Esophagus squamous epithelium (tissue), 5 donors: Measurements from ENCODE around the gene ATPAF1. TPM values are rescaled to one million over a fixed set of nuclear protein-coding genes. Genes with fewer than 3 reads are reported as not detected.

Experiments
- DNase-seq: peaks from one replicate; lab custom pipeline; 2025; lab: John Stamatoyannopoulos, UW
- H3K27ac ChIP-seq, 4 donors: fragments of 200-600 bp; sonication (generic); one replicate each; pipeline ENCODE4 v1.5.1; 2016 to 2019; ENCODE audit warnings: mild to moderate bottlenecking in 1 of 4
- H3K27me3 ChIP-seq, 4 donors: fragments of 200-600 bp; sonication (generic); 1 replicate in 3 of 4; 2 replicates in 1 of 4; pipeline versions ENCODE4 v1.5.1 to v1.6.0; 2017 to 2021; ENCODE audit warnings: antibody characterized with exemption in 1 of 4
- H3K36me3 ChIP-seq, 3 donors: fragments of 200-600 bp; sonication (generic); one replicate each; pipeline ENCODE4 v1.5.1; 2016 to 2019
- H3K4me1 ChIP-seq, 3 donors: fragments of 200-600 bp; sonication (generic); one replicate each; pipeline ENCODE4 v1.5.1; 2017 to 2019
- H3K4me3 ChIP-seq, 4 donors: fragments of 200-600 bp; sonication (generic); 1 replicate in 3 of 4; 2 replicates in 1 of 4; pipeline ENCODE4 v1.5.1; 2016 to 2019; ENCODE audit warnings: mild to moderate bottlenecking in 2 of 4, moderate library complexity in 1 of 4
- H3K9me3 ChIP-seq, 3 donors: fragments of 200-600 bp; sonication (generic); one replicate each; pipeline ENCODE4 v1.5.1; 2016 to 2019
- POLR2A ChIP-seq, 4 donors: fragments of 450-650 bp; IDR thresholded peaks; one replicate each; pipeline ENCODE4 v1.6.1; 2017; ENCODE audit warnings: antibody characterized with exemption in 4 of 4, mild to moderate bottlenecking in 4 of 4, moderate library complexity in 3 of 4
- WGBS, 2 donors: methylation state at CpG; one replicate each; pipeline ENCODE4 v1.1.5; 2018; 5-methylcytosine and 5-hydroxymethylcytosine counted together
- intact Hi-C: fragments of 100-400 bp; cut with DNase I; formaldehyde crosslinking; loops from one replicate; pipeline ENCODE4 v1.15.0; 2022
- total RNA-seq, 4 donors: library from RNA; depleted of rRNA; stranded (reverse); fragments of >200 nt; gene quantifications; one replicate each; pipeline ENCODE4 v1.1.0, GENCODE V29; 2016
- TF ChIP-seq, protein P1 (sequence below), 6 experiments: fragments of 450-650 bp in 4 of 6; fragments of 200-600 bp in 2 of 6; sonication (generic) in 2 of 6; IDR thresholded peaks; one replicate each; pipeline ENCODE4 v1.5.1; 2016 to 2019; ENCODE audit warnings: antibody characterized with exemption in 6 of 6, mild to moderate bottlenecking in 4 of 6, moderate library complexity in 4 of 6
- donor health status: DM: yes; HTN: yes; CAD: no.

The ATPAF1 gene
- total RNA-seq, 4 donors from 2014 or later, result 25.7 to 39.1 (median 32.8) TPM

DNA sequence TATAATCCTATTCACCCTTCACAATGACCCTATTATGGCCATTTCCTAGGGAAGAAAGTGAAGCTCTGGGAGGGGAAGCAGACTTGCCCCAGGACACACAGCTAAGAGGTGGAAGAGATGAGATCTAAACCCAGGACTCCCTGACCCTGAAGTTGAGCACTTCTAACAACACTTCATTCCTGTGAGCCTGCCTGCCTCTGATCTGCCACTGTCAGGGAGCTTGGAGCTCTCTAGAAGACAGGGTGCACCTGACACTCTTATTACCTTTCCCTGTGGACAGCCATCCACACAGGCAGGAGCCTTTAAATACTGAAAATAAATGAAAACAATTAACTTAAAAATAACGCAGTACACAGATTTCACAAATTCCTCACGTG lies 64.7 kb downstream of the ATPAF1 start:
- Histone ChIP-seq H3K27me3 (no peaks in the 10 kb centered on the region), H3K36me3 (peaks cover 1 to 11% (median 6%) of the 10 kb centered on the region in 3 donors), H3K4me3 (peak overlapping the region; percentile 79 to 99 (median 88)), H3K9me3 (no peaks in the 10 kb centered on the region), H3K27ac (peak overlapping the region; percentile 91 to 93 (median 92)), H3K4me1 (peaks cover 11 to 89% (median 23%) of the 10 kb centered on the region in 3 donors)
- TF ChIP-seq, protein P1, sequence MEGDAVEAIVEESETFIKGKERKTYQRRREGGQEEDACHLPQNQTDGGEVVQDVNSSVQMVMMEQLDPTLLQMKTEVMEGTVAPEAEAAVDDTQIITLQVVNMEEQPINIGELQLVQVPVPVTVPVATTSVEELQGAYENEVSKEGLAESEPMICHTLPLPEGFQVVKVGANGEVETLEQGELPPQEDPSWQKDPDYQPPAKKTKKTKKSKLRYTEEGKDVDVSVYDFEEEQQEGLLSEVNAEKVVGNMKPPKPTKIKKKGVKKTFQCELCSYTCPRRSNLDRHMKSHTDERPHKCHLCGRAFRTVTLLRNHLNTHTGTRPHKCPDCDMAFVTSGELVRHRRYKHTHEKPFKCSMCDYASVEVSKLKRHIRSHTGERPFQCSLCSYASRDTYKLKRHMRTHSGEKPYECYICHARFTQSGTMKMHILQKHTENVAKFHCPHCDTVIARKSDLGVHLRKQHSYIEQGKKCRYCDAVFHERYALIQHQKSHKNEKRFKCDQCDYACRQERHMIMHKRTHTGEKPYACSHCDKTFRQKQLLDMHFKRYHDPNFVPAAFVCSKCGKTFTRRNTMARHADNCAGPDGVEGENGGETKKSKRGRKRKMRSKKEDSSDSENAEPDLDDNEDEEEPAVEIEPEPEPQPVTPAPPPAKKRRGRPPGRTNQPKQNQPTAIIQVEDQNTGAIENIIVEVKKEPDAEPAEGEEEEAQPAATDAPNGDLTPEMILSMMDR (IDR thresholded peaks at IDR 0.05), result no peak
- TF ChIP-seq POLR2A (IDR thresholded peaks at IDR 0.05), result no peak
- DNase-seq, result no peak
- intact Hi-C loops, result no loop called here
- WGBS, 2 donors, result 0% methylated on average over 2 of the region's 2 CpGs

DNA sequence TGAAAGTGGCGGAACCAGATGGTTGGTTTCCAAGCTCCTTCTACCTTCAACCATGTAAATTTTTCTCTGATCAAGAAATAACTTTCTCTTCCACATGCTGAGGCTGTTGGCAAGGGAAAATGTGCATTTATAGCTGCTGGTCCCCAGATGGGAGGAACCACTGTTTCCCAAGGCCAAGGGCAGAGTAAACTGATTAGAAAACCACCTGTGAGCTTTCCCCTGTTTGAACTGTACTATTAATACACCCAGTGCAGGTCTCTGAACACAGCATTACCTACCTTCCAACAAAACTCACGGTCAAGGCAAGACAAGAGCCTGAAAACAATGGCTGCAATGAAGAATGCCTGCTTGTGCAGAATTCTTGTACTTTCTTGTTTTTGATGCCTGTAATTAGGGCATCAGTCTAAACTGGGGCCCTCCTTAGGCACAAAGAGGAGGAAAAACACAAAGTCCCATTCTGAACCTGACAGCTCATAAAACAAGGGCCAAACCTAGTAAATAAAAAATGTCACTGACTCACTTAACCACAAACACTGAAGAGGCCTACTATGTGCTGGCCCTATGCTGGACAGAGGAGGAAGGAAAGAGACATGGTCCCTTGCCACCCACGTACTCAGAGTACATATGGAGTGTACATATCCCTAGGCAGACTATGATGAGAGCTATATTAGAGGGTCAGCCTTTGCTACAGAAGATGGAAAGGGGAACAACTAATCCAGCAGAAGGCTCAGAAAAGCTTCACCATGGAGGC lies 66.7 kb downstream of the ATPAF1 start:
- Histone ChIP-seq H3K4me3 (no peak overlapping the region), H3K27ac (no peak overlapping the region), H3K36me3 (peaks cover 0 to 3% (median 0%) of the 10 kb centered on the region in 3 donors), H3K27me3 (no peaks in the 10 kb centered on the region), H3K4me1 (peaks cover 11 to 72% (median 23%) of the 10 kb centered on the region in 3 donors), H3K9me3 (no peaks in the 10 kb centered on the region)
- TF ChIP-seq POLR2A (IDR thresholded peaks at IDR 0.05), result no peak
- TF ChIP-seq, protein P1 (IDR thresholded peaks at IDR 0.05), result no peak
- WGBS, 2 donors, result 81 to 96% methylated on average over 3 of the region's 3 CpGs
- DNase-seq, result no peak
- intact Hi-C loops, result no loop called here

DNA sequence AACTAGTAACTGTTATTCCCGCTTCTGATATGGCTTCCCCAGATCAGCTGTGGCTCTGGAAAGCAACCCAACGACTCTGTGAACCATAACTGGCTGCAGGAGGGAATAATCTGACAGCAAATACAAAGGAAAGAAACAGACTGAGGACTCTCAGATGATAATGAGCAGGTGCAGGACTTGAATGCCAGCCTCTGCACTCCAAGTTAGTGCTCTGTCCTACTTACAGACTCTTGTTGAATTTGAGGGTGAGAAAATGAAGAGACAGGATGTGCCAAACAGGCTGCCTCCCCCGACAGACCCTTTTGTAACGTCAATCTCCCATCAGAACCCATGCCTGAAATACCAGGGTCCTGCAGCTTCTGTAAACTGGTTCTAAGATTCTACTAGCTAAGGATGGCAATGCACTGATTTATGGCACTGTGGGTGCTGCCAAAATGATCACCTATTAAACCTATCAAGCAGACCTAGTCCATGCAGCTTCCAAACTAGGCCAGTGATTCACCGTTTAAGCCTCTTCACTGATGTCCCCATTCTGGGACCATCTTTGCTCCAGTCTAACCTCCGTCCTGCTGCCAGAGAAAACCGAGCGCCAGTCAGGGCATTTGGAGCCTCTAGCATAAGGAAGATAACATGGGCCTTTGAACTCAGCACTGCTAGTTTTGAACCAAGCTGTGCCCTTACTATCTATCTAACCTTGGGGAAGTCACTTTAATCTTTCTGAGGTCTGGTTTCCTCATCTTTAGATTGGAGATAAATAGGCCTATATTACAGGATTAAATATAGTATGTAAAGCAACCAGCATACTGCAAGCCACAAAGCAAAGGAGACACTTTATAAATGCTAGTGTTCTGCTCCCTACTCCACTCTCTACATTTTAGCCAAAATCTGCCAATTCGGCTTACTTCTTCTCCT lies 68.8 kb downstream of the ATPAF1 start:
- DNase-seq, result no peak
- peaks cover 11 to 67% (median 17%) of the 10 kb centered on the region in 3 donors for H3K4me1 ChIP-seq
- intact Hi-C loops, result no loop called here
- no peak overlapping the region for H3K27ac ChIP-seq
- no peak overlapping the region for H3K4me3 ChIP-seq
- no peaks in the 10 kb centered on the region for H3K27me3 ChIP-seq
- WGBS, 2 donors, result 85 to 89% methylated on average over 9 of the region's 9 CpGs
- TF ChIP-seq, protein P1 (IDR thresholded peaks at IDR 0.05), result no peak
- TF ChIP-seq POLR2A (IDR thresholded peaks at IDR 0.05), result no peak
- H3K36me3 ChIP-seq, result peaks cover 0 to 11% (median 0%) of the 10 kb centered on the region in 3 donors
- no peaks in the 10 kb centered on the region for H3K9me3 ChIP-seq

DNA sequence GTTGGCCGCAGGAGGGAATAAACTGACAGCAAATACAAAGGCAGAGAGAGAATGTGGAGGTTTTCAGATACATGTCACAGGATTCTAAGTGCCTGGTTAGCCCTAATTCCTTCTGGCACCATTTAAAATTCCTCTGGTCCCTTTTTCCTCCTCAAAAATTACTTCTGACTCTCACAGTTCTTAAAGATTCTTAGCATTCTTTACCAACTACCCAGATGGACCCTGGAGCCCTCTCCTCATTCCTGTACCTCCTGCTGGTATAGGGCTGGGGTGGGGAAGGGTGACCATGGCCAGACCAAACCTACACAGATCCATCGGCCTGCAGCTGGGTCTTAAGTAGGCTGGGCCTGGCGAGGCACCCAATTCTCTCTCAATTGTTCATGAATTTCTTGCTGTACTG lies 71.3 kb downstream of the ATPAF1 start:
- no peak overlapping the region for H3K4me3 ChIP-seq
- intact Hi-C loops, result no loop called here
- TF ChIP-seq, protein P1 (IDR thresholded peaks at IDR 0.05), result no peak
- TF ChIP-seq POLR2A (IDR thresholded peaks at IDR 0.05), result no peak
- no peak overlapping the region for H3K27ac ChIP-seq
- peaks cover 8 to 36% (median 13%) of the 10 kb centered on the region in 3 donors for H3K36me3 ChIP-seq
- peaks cover 0 to 46% (median 3%) of the 10 kb centered on the region in 3 donors for H3K4me1 ChIP-seq
- H3K27me3 ChIP-seq, result no peaks in the 10 kb centered on the region
- no peak for DNase-seq
- no peaks in the 10 kb centered on the region for H3K9me3 ChIP-seq
- WGBS, 2 donors, result 84 to 90% methylated on average over 3 of the region's 3 CpGs
